HepG2 (cell line): ENCODE results near the gene ATRAID. TPM values are rescaled to one million over a fixed set of nuclear protein-coding genes. Genes with fewer than 3 reads are reported as not detected.
A peak's percentile ranks its signal among the peaks of the same experiment; 100 is the strongest.

ENCODE experiments used
- CTCF ChIP-seq: sonication (generic); formaldehyde crosslinking; IDR thresholded peaks from 2 replicates; pipeline ENCODE4 v1.5.0; 2020; ENCODE audit warnings: mild to moderate bottlenecking, missing genetic modification reagents, moderate library complexity
- DMAP1 ChIP-seq: IDR thresholded peaks from 2 replicates; pipeline ENCODE4 v1.6.1; 2016
- KMT2B ChIP-seq: IDR thresholded peaks from 2 replicates; pipeline ENCODE4 v1.6.1; 2016; ENCODE audit warnings: missing genetic modification reagents, missing compliant biosample characterization
- MBD4 ChIP-seq: IDR thresholded peaks from 2 replicates; pipeline ENCODE4 v1.6.1; 2012; ENCODE audit warnings: low read length, inconsistent platforms, borderline replicate concordance
- RFX3 ChIP-seq: IDR thresholded peaks from 2 replicates; pipeline ENCODE4 v1.6.1; 2016; ENCODE audit warnings: missing biosample characterization, missing genetic modification reagents
- RFXAP ChIP-seq: sonication (generic); formaldehyde crosslinking; IDR thresholded peaks from 2 replicates; pipeline ENCODE4 v1.4.0; 2020; ENCODE audit warnings: missing genetic modification reagents, borderline replicate concordance
- SOX5 ChIP-seq: IDR thresholded peaks from 2 replicates; pipeline ENCODE4 v1.6.1; 2016; ENCODE audit warnings: borderline replicate concordance
- SRF ChIP-seq: IDR thresholded peaks from 2 replicates; pipeline ENCODE4 v1.6.1; 2011; ENCODE audit warnings: mild to moderate bottlenecking, low read depth, low read length, moderate library complexity
- TFDP2 ChIP-seq: sonication (generic); formaldehyde crosslinking; IDR thresholded peaks from 2 replicates; pipeline ENCODE4 v1.4.0; 2020; ENCODE audit warnings: missing genetic modification reagents
- ZBED4 ChIP-seq: sonication (generic); formaldehyde crosslinking; IDR thresholded peaks from 2 replicates; pipeline ENCODE4 v1.4.0; 2020; ENCODE audit warnings: missing genetic modification reagents, borderline replicate concordance
- ZKSCAN8 ChIP-seq: IDR thresholded peaks from 2 replicates; pipeline ENCODE4 v1.6.1; 2016; ENCODE audit warnings: borderline replicate concordance, missing genetic modification reagents, missing compliant biosample characterization
- ZNF883 ChIP-seq: sonication (generic); formaldehyde crosslinking; IDR thresholded peaks from 2 replicates; pipeline ENCODE4 v1.5.1; 2020; ENCODE audit warnings: mild to moderate bottlenecking, missing genetic modification reagents; ENCODE audit errors: not compliant biosample characterization
- polyA plus RNA-seq, 8 experiments: library from polyadenylated mRNA; depleted of rRNA in 3 of 8; stranded (reverse) in 7 of 8; unstranded in 1 of 8; fragments of >200 nt; fragmentation: Illumina TruSeq in 4 of 8; extraction: Trizol in 4 of 8; gene quantifications; 2 replicates each; pipeline versions ENCODE4 v1.2.1 to v1.2.3, GENCODE V29; 2011 to 2016; ENCODE audit warnings: low read depth in 4 of 8, missing spikeins in 1 of 8, mixed read lengths in 1 of 8; ENCODE audit not compliant: insufficient read depth in 1 of 8
- total RNA-seq, 5 experiments: library from RNA; depleted of rRNA; stranded (reverse); fragments of >200 nt; fragmentation: Illumina TruSeq; extraction: Trizol; gene quantifications; 2 replicates each; pipeline ENCODE4 v1.2.3, GENCODE V29; 2016; ENCODE audit warnings: low read depth in 1 of 5
- TF ChIP-seq, protein P1 (sequence below): sonication (generic); formaldehyde crosslinking; IDR thresholded peaks from 2 replicates; pipeline ENCODE4 v1.4.0; 2020; ENCODE audit warnings: missing genetic modification reagents; ENCODE audit errors: not compliant biosample characterization
- TF ChIP-seq, protein P2 (sequence below): sonication (generic); formaldehyde crosslinking; IDR thresholded peaks from 2 replicates; pipeline ENCODE4 v1.8.1; 2023; ENCODE audit warnings: mild to moderate bottlenecking, moderate library complexity, missing genetic modification reagents
- TF ChIP-seq, protein P3 (sequence below): sonication (generic); formaldehyde crosslinking; IDR thresholded peaks from 2 replicates; pipeline ENCODE4 v1.5.0; 2020; ENCODE audit warnings: missing genetic modification reagents, mild to moderate bottlenecking, borderline replicate concordance

Gene ATRAID
- total and polyA plus RNA-seq, 2 of the 13 experiments (the other 11 are each of a cell fraction or from before 2014, with no cell fraction given) = 207 to 382 TPM

DNA sequence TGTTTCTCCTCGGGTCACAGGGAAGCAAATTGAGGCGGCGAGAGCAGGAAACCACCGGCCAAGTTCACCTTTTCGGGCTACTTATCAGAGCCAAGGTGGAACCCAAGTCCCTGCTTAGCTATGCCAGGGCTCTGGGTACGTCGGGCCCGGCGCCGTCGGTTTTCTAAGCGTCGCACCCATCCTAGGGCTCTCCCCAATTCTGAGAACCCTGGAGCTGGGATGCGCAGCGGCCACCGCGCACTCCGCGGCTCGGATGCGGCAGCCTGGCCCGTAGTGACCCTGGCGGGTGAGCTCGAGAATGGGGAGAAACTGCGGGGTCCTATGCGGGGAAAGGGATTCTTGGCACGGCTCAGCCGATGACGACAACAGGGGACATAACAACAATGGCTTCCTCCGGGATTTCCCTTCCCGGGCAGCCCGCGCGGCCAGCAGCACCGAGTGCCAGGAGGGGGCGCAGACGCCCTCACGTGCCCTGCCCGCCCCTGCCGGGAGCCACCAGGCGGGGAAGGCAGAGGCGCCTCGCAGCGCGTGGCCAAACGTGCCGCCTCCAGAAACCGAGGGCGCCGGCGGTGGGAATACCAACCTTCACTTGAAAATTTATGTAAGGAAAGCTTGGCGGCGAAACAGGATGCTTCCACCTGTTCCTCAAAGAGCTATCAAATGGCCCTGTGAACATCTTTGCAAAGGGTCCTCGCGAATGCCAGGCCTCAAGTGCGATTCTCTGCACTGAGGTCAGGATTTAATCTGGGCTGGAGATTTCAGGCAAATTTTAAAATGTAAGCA, 53.1 kb downstream of the ATRAID start (continued):
- TF ChIP-seq TFDP2 (CRISPR knock-in tag) (peak; percentile 91), SRF (no peak), ZKSCAN8 (0 out of 2 replicates have a peak, but pooled peaks have one; percentile 54), DMAP1 (CRISPR knock-in tag) (peak; percentile 25; the same call in 1 of the 2 replicates), ZNF883 (peak; percentile 55), RFXAP (CRISPR knock-in tag) (peak; percentile 53; the same call in 1 of the 2 replicates), CTCF (CRISPR knock-in tag) (peak; percentile 90), RFX3 (CRISPR knock-in tag) (no peak), SOX5 (CRISPR knock-in tag) (peak; percentile 33; the same call in 1 of the 2 replicates), ZBED4 (CRISPR knock-in tag) (no peak), MBD4 (no peak), KMT2B (peak; percentile 57; the same call in 1 of the 2 replicates)
- TF ChIP-seq, protein P1, sequence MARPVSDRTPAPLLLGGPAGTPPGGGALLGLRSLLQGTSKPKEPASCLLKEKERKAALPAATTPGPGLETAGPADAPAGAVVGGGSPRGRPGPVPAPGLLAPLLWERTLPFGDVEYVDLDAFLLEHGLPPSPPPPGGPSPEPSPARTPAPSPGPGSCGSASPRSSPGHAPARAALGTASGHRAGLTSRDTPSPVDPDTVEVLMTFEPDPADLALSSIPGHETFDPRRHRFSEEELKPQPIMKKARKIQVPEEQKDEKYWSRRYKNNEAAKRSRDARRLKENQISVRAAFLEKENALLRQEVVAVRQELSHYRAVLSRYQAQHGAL (CRISPR knock-in tag) = peak; percentile 68
- TF ChIP-seq, protein P2, sequence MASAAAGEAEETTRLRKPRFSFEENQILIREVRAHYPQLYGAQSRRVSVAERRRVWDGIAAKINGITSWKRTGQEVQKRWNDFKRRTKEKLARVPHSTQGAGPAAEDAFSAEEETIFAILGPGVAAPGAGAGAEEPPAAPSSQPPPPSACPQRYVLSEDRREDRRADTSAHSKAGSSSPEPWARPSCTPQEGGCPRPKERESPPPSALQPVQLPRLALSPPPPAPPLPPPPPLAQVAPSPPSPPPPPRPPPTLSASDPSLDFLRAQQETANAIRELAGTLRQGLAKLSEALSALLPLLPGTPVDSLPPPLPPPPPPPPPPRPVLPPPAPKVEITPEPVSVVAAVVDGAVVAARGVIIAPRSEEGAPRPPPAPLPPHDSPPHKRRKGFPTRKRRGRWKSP (CRISPR knock-in tag) = peak; percentile 49; the same call in 1 of the 2 replicates
- TF ChIP-seq, protein P3, sequence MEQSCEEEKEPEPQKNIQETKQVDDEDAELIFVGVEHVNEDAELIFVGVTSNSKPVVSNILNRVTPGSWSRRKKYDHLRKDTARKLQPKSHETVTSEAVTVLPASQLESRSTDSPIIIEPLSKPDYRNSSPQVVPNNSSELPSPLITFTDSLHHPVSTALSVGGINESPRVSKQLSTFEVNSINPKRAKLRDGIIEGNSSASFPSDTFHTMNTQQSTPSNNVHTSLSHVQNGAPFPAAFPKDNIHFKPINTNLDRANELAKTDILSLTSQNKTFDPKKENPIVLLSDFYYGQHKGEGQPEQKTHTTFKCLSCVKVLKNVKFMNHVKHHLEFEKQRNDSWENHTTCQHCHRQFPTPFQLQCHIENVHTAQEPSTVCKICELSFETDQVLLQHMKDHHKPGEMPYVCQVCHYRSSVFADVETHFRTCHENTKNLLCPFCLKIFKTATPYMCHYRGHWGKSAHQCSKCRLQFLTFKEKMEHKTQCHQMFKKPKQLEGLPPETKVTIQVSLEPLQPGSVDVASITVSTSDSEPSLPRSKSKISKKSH (CRISPR knock-in tag) = peak; percentile 19; the same call in 1 of the 2 replicates
